GM19239 (cell line): ENCODE data around the gene RPS6KA3.

Experiments
- DNase-seq: peaks from one replicate; pipeline ENCODE4 v3.0.0; 2011; ENCODE audit warnings: low spot score; ENCODE audit not compliant: insufficient read length
- FAIRE-seq: peaks from 2 replicates; lab custom pipeline; 2011; peaks lifted over from hg19 to GRCh38; lab: Jason Lieb, UNC

RPS6KA3 gene

GRCh38 chrX:20266810-20267606 lies at the start of gene RPS6KA3:
Gene RPS6KA3 (minus strand): TSS chrX:20266909. CDS start chrX:20266632, 277 bp downstream.
- FAIRE-seq = no peak

GRCh38 chrX:20315140-20315539 lies 48.4 kb upstream of the RPS6KA3 start:
- FAIRE-seq (peak; percentile 86), DNase-seq (peak; percentile 1)

More at GRCh38 chrX:20266810-20267606, at the start of gene RPS6KA3:
- DNase-seq = peak; percentile 62

- FAIRE-seq (no peak), DNase-seq (no peak)
Observed at GRCh38 chrX:20313899-20314298, 47.2 kb upstream of the RPS6KA3 start.

- FAIRE-seq = no peak
- no peak for DNase-seq
Observed at GRCh38 chrX:20312018-20312417, 45.3 kb upstream of the RPS6KA3 start.

- FAIRE-seq = no peak
- DNase-seq = no peak
Observed at GRCh38 chrX:20311505-20311904, 44.8 kb upstream of the RPS6KA3 start.

GRCh38 chrX:20309806-20310205 lies 43.1 kb upstream of the RPS6KA3 start:
- FAIRE-seq (no peak), DNase-seq (no peak)

GRCh38 chrX:20306668-20307067 lies 40.0 kb upstream of the RPS6KA3 start:
- FAIRE-seq (no peak), DNase-seq (no peak)

- DNase-seq = no peak
- FAIRE-seq = no peak
Observed at GRCh38 chrX:20300822-20301221, 34.1 kb upstream of the RPS6KA3 start.

GRCh38 chrX:20294957-20295356 lies 28.2 kb upstream of the RPS6KA3 start:
- no peak for DNase-seq
- no peak for FAIRE-seq

GRCh38 chrX:20294284-20294683 lies 27.6 kb upstream of the RPS6KA3 start:
- DNase-seq (no peak), FAIRE-seq (no peak)

GRCh38 chrX:20285511-20285910 lies 18.8 kb upstream of the RPS6KA3 start:
- FAIRE-seq (no peak), DNase-seq (no peak)

GRCh38 chrX:20284992-20285391 lies 18.3 kb upstream of the RPS6KA3 start:
- FAIRE-seq (no peak), DNase-seq (no peak)

GRCh38 chrX:20284444-20284843 lies 17.7 kb upstream of the RPS6KA3 start:
- FAIRE-seq (no peak), DNase-seq (no peak)

GRCh38 chrX:20280938-20281337 lies 14.2 kb upstream of the RPS6KA3 start:
- FAIRE-seq = no peak

GRCh38 chrX:20274121-20274520 lies 7.4 kb upstream of the RPS6KA3 start:
- no peak for DNase-seq
- FAIRE-seq = no peak

More at GRCh38 chrX:20280938-20281337, 14.2 kb upstream of the RPS6KA3 start:
- no peak for DNase-seq

GRCh38 chrX:20271730-20272129 lies 5.0 kb upstream of the RPS6KA3 start:
- FAIRE-seq (no peak), DNase-seq (no peak)

- FAIRE-seq (no peak), DNase-seq (no peak)
Observed at GRCh38 chrX:20271186-20271585, 4.5 kb upstream of the RPS6KA3 start.

GRCh38 chrX:20270562-20270890 lies 3.8 kb upstream of the RPS6KA3 start:
- DNase-seq (no peak), FAIRE-seq (no peak)

GRCh38 chrX:20269848-20270561 lies 3.3 kb upstream of the RPS6KA3 start:
- FAIRE-seq = no peak
- no peak for DNase-seq

- FAIRE-seq = no peak
- no peak for DNase-seq
Observed at GRCh38 chrX:20267931-20268701, 1.4 kb upstream of the RPS6KA3 start.

- DNase-seq (no peak), FAIRE-seq (peak; percentile 49)
Observed at GRCh38 chrX:20267607-20267930, 860 bp upstream of the RPS6KA3 start.
